GM12875 (cell line): ENCODE data around the gene PDGFD.
"Not testable (repeated sequence)": the region's sequence is repeated elsewhere in the genome, so short reads cannot be mapped to it uniquely, and the experiment has no call there.

ENCODE experiments used
- H3K4me3 ChIP-seq: one replicate; pipeline ENCODE4 v1.5.1; 2011; ENCODE audit warnings: low read depth, low read length, control low read depth
- TF ChIP-seq, protein P1 (sequence below): IDR thresholded peaks from 2 replicates; pipeline ENCODE4 v1.5.1; 2011; ENCODE audit warnings: low read depth, mild to moderate bottlenecking, control low read depth, inconsistent platforms, low read length, moderate library complexity, borderline replicate concordance; ENCODE audit not compliant: insufficient read depth

Gene PDGFD

GRCh38 chr11:104049116-104049515 lies 114.8 kb downstream of the PDGFD start:
- TF ChIP-seq, protein P1, sequence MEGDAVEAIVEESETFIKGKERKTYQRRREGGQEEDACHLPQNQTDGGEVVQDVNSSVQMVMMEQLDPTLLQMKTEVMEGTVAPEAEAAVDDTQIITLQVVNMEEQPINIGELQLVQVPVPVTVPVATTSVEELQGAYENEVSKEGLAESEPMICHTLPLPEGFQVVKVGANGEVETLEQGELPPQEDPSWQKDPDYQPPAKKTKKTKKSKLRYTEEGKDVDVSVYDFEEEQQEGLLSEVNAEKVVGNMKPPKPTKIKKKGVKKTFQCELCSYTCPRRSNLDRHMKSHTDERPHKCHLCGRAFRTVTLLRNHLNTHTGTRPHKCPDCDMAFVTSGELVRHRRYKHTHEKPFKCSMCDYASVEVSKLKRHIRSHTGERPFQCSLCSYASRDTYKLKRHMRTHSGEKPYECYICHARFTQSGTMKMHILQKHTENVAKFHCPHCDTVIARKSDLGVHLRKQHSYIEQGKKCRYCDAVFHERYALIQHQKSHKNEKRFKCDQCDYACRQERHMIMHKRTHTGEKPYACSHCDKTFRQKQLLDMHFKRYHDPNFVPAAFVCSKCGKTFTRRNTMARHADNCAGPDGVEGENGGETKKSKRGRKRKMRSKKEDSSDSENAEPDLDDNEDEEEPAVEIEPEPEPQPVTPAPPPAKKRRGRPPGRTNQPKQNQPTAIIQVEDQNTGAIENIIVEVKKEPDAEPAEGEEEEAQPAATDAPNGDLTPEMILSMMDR, result no peak

GRCh38 chr11:104046858-104047257 lies 117.1 kb downstream of the PDGFD start:
- not testable (repeated sequence) for H3K4me3 ChIP-seq

More at GRCh38 chr11:104049116-104049515, 114.8 kb downstream of the PDGFD start:
- H3K4me3 ChIP-seq, result no peak overlapping the region

DNA sequence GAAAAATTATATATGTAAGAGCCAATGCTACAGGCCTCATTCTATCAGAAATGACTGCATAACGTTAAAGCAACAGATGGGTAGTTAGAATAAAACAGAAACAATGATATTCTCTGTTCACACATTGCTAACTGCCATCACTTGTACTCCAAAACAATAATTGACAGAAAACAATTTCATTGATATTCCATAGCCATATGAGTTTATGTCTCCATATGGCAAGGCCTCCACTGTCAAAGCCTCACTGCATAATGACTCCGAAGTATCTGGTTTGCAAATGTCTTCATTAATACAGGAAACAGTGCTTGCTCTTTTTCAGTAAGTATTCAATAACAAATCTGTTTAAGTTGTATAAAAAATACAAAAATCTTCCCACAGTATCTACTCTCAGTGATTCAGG lies 117.6 kb downstream of the PDGFD start:
- TF ChIP-seq, protein P1, result no peak

DNA sequence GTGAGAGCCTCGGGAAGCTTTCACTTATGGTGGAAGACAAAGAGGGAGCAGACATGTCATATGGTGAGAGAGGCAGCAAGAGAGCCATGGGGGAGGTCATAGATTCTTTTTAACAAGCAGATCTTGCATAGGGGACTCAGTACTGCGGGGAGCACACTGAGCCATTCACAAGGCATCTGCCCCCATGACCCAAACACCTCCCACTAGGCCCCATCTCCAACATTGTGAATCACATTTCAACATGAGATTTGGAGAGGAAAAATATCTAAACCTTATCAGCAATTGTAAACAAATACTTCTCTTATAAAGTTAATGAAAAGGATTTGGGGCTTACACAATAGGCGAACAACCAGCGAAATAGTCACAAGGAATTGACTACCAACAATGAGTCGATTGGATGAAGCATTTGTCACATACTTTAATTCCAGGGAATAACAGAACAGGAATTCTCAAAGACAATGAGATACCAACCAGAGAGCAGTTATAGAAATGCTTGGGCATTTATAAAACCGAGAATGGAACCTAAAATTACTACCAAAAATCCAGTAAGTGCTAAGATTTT lies 120.2 kb downstream of the PDGFD start:
- H3K4me3 ChIP-seq, result no peak overlapping the region
- TF ChIP-seq, protein P1, result no peak

More for the DNA sequence above, 117.6 kb downstream of the PDGFD start:
- H3K4me3 ChIP-seq, result no peak overlapping the region

DNA sequence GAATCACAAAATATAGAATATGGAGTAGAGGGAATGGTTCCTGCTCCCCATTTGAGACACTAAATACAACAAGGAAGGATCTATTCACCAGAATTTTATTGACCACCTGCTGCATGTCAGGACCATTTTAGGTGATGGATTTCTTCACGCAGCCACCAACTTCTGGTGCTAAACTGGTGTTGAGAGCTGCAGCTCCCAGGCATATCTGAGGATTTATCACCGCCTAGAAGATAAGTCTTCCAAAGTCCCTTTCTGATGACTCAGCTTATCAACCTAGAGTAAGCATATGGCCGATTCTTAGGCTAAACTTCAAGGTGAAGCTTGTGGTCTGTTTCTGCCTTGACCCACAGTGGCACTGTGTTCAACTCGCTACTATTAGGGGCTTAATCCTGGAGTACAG lies 120.8 kb downstream of the PDGFD start:
- TF ChIP-seq, protein P1, result no peak
- H3K4me3 ChIP-seq, result no peak overlapping the region

- H3K4me3 ChIP-seq, result no peak overlapping the region
- TF ChIP-seq, protein P1, result no peak
Observed at GRCh38 chr11:104041792-104042191, 122.2 kb downstream of the PDGFD start.

- TF ChIP-seq, protein P1, result no peak
- no peak overlapping the region for H3K4me3 ChIP-seq
Observed at GRCh38 chr11:104036995-104037394, 127.0 kb downstream of the PDGFD start.
